IMR-90 (cell line): ENCODE data around the gene AUTS2.

Experiments
- BHLHE40 ChIP-seq: fragments of 150-350 bp; IDR thresholded peaks from 2 replicates; pipeline ENCODE4 v1.6.1; 2016; ENCODE audit warnings: mild to moderate bottlenecking, low read depth, low read length
- CEBPB ChIP-seq: IDR thresholded peaks from 2 replicates; pipeline ENCODE4 v1.6.1; 2012; ENCODE audit warnings: low read depth, low read length, improper control_type of control experiment
- CHD1 ChIP-seq: IDR thresholded peaks from 2 replicates; pipeline ENCODE4 v1.6.1; 2012; ENCODE audit warnings: low read depth, low read length, improper control_type of control experiment
- MAZ ChIP-seq: IDR thresholded peaks from 2 replicates; pipeline ENCODE4 v1.6.1; 2012; ENCODE audit warnings: low read depth, mild to moderate bottlenecking, low read length, improper control_type of control experiment, moderate library complexity, borderline replicate concordance
- POLR2A ChIP-seq: IDR thresholded peaks from 2 replicates; pipeline ENCODE4 v1.6.1; 2012; ENCODE audit warnings: mild to moderate bottlenecking, low read depth, low read length
- RAD21 ChIP-seq: IDR thresholded peaks from 2 replicates; pipeline ENCODE4 v1.6.1; 2012; ENCODE audit warnings: low read length, improper control_type of control experiment
- RFX5 ChIP-seq: IDR thresholded peaks from 2 replicates; pipeline ENCODE4 v1.8.0; 2012; ENCODE audit warnings: low read depth, mild to moderate bottlenecking, low read length, moderate library complexity
- SMC3 ChIP-seq: fragments of 150-350 bp; IDR thresholded peaks from 2 replicates; pipeline ENCODE4 v1.6.1; 2016; ENCODE audit warnings: low read depth, mild to moderate bottlenecking, antibody characterized with exemption, low read length, moderate library complexity
- TF ChIP-seq, protein P1 (sequence below): conservative IDR thresholded peaks from 2 replicates; pipeline ENCODE4 v1.5.1; 2012; ENCODE audit warnings: mild to moderate bottlenecking, low read depth, low read length, improper control_type of control experiment

DNA sequence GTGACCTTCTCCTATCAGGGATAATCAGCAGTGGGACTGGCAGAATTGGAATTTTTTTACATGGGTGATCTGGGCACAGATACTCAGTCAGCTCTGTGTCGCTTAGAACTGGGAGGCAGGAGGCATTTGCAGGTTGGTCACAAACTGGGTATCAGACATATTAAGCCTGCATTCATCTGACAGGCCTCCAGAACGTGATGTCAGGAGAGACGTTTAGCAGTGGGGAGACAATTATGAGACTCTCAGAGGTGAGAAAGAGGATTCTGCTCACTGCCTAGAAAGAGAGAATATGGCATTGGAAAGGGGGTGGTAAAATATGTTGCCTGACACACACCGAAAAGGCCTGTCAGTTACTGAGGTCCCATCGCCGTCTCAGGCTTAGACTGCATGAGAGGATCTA is 816.1 kb downstream of the AUTS2 start:
- TF ChIP-seq, protein P1, sequence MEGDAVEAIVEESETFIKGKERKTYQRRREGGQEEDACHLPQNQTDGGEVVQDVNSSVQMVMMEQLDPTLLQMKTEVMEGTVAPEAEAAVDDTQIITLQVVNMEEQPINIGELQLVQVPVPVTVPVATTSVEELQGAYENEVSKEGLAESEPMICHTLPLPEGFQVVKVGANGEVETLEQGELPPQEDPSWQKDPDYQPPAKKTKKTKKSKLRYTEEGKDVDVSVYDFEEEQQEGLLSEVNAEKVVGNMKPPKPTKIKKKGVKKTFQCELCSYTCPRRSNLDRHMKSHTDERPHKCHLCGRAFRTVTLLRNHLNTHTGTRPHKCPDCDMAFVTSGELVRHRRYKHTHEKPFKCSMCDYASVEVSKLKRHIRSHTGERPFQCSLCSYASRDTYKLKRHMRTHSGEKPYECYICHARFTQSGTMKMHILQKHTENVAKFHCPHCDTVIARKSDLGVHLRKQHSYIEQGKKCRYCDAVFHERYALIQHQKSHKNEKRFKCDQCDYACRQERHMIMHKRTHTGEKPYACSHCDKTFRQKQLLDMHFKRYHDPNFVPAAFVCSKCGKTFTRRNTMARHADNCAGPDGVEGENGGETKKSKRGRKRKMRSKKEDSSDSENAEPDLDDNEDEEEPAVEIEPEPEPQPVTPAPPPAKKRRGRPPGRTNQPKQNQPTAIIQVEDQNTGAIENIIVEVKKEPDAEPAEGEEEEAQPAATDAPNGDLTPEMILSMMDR, result no peak
- TF ChIP-seq POLR2A, result no peak
- no peak for TF ChIP-seq SMC3
- TF ChIP-seq CHD1, result no peak
- no peak for TF ChIP-seq MAZ
- TF ChIP-seq RAD21, result no peak
- no peak for TF ChIP-seq RFX5
- no peak for TF ChIP-seq CEBPB
- no peak for TF ChIP-seq BHLHE40
